CD14-positive monocyte (primary cell): ENCODE results near the gene FOXL2NB. TPM values are rescaled to one million over a fixed set of nuclear protein-coding genes. Genes with fewer than 3 reads are reported as not detected.

Experiments
- DNase-seq, 3 donors: peaks; one replicate each; pipeline ENCODE4 v3.0.0-alpha.2; 2011 to 2022
- H2AFZ ChIP-seq: 2 replicates; pipeline ENCODE4 v1.6.0; 2012; ENCODE audit warnings: mild to moderate bottlenecking, low read depth, low read length, inconsistent platforms; ENCODE audit not compliant: insufficient read depth, poor library complexity, severe bottlenecking
- H3K27ac ChIP-seq, 2 donors: 1 replicate in 1 of 2; 2 replicates in 1 of 2; pipeline ENCODE4 v1.5.1; 2012 to 2013; ENCODE audit warnings: low read length in 2 of 2, control low read depth in 1 of 2, inconsistent platforms in 1 of 2, low read depth in 1 of 2, mild to moderate bottlenecking in 1 of 2
- H3K27me3 ChIP-seq, 2 donors: one replicate each; pipeline versions ENCODE4 v1.6.0 to v1.6.1; 2011 to 2013; ENCODE audit warnings: low read length in 2 of 2; ENCODE audit not compliant: control insufficient read depth in 2 of 2, insufficient read depth in 2 of 2
- H3K36me3 ChIP-seq, 2 donors: replicated peaks in 1 of 2; 1 replicate in 1 of 2; 2 replicates in 1 of 2; pipeline versions ENCODE4 v1.5.1 to v1.6.1; 2012 to 2013; ENCODE audit warnings: low read length in 2 of 2, control low read depth in 1 of 2, inconsistent platforms in 1 of 2, mild to moderate bottlenecking in 1 of 2; ENCODE audit not compliant: insufficient read depth in 2 of 2, control insufficient read depth in 1 of 2
- H3K4me1 ChIP-seq, 2 donors: 1 replicate in 1 of 2; 2 replicates in 1 of 2; pipeline versions ENCODE4 v1.5.1 to v1.6.1; 2012 to 2013; ENCODE audit warnings: low read length in 2 of 2, control low read depth in 1 of 2, inconsistent platforms in 1 of 2, mild to moderate bottlenecking in 1 of 2, moderate library complexity in 1 of 2; ENCODE audit not compliant: insufficient read depth in 2 of 2, control insufficient read depth in 1 of 2
- H3K4me2 ChIP-seq: replicated peaks from 2 replicates; pipeline ENCODE3; 2012; ENCODE audit warnings: low read length, moderate library complexity, mild to moderate bottlenecking; ENCODE audit not compliant: poor library complexity, severe bottlenecking; ENCODE audit errors: extremely low read depth
- H3K4me3 ChIP-seq, 3 experiments: fragments of 200-600 bp in 1 of 3; sonication (generic) in 1 of 3; replicated peaks in 1 of 3; 1 replicate in 2 of 3; 2 replicates in 1 of 3; pipeline ENCODE4 v1.5.1; 2011 to 2013; ENCODE audit warnings: low read length in 3 of 3, mild to moderate bottlenecking in 3 of 3, control low read depth in 2 of 3, low read depth in 2 of 3, inconsistent platforms in 1 of 3, moderate library complexity in 1 of 3
- H3K79me2 ChIP-seq: 2 replicates; pipeline ENCODE4 v1.6.0; 2012; ENCODE audit warnings: mild to moderate bottlenecking, control low read depth, inconsistent platforms, low read length, moderate library complexity; ENCODE audit not compliant: insufficient read depth
- H3K9ac ChIP-seq: 2 replicates; pipeline ENCODE4 v1.6.0; 2017; ENCODE audit warnings: low read length, mild to moderate bottlenecking; ENCODE audit not compliant: insufficient read depth, poor library complexity, severe bottlenecking
- H3K9me3 ChIP-seq, 2 donors: replicated peaks in 1 of 2; 1 replicate in 1 of 2; 2 replicates in 1 of 2; pipeline versions ENCODE4 v1.5.1 to v1.6.1; 2012 to 2013; ENCODE audit warnings: low read length in 2 of 2, control low read depth in 1 of 2; ENCODE audit not compliant: control insufficient read depth in 1 of 2, insufficient read depth in 1 of 2
- H4K20me1 ChIP-seq: 2 replicates; pipeline ENCODE4 v1.6.0; 2012; ENCODE audit warnings: mild to moderate bottlenecking, low read length, control low read depth, moderate library complexity; ENCODE audit not compliant: insufficient read depth
- H3K27ac Mint-ChIP-seq, 7 donors: one replicate each; pipeline ENCODE4 v1.8.0; 2020; ENCODE audit warnings: mild to moderate bottlenecking in 7 of 7, mixed read lengths in 7 of 7, moderate library complexity in 6 of 7, inconsistent platforms in 2 of 7
- H3K27me3 Mint-ChIP-seq, 3 donors: one replicate each; pipeline ENCODE4 v1.8.0; 2021 to 2022; ENCODE audit warnings: low read depth in 3 of 3, mild to moderate bottlenecking in 3 of 3, mixed read lengths in 3 of 3, moderate library complexity in 3 of 3, inconsistent platforms in 1 of 3
- H3K36me3 Mint-ChIP-seq, 2 donors: one replicate each; pipeline ENCODE4 v1.8.0; 2020; ENCODE audit warnings: mixed read lengths in 2 of 2, inconsistent platforms in 1 of 2, mild to moderate bottlenecking in 1 of 2
- H3K4me1 Mint-ChIP-seq: one replicate; pipeline ENCODE4 v1.8.0; 2020; ENCODE audit warnings: mild to moderate bottlenecking, mixed read lengths
- H3K4me3 Mint-ChIP-seq, 2 donors: one replicate each; pipeline ENCODE4 v1.8.0; 2020; ENCODE audit warnings: mild to moderate bottlenecking in 2 of 2, mixed read lengths in 2 of 2, moderate library complexity in 1 of 2
- H3K9me3 Mint-ChIP-seq, 7 donors: one replicate each; pipeline ENCODE4 v1.8.0; 2020 to 2022; ENCODE audit warnings: mixed read lengths in 7 of 7, mild to moderate bottlenecking in 6 of 7, moderate library complexity in 6 of 7, inconsistent platforms in 2 of 7
- CTCF ChIP-seq: fragments of 200-600 bp; IDR thresholded peaks from one replicate; pipeline ENCODE4 v1.8.0; 2022; ENCODE audit warnings: antibody characterized with exemption, mild to moderate bottlenecking
- WGBS: methylation state at CpG from one replicate; pipeline ENCODE4 v1.1.5; 2013; ENCODE audit warnings: missing lambda C conversion rate; ENCODE audit not compliant: insufficient coverage; 5-methylcytosine and 5-hydroxymethylcytosine counted together
- intact Hi-C, 2 donors: fragments of 100-400 bp; cut with micrococcal nuclease; formaldehyde crosslinking; loops; one replicate each; pipeline versions ENCODE4 v1.15.0 to v1.15.1; 2023
- polyA plus RNA-seq, 3 donors: library from polyadenylated mRNA; depleted of rRNA in 1 of 3; unstranded in 2 of 3; stranded (reverse) in 1 of 3; fragments of 300-500 nt in 2 of 3; fragments of >200 nt in 1 of 3; fragmentation: Illumina TruSeq in 2 of 3; gene quantifications; 1 replicate in 2 of 3; 2 replicates in 1 of 3; pipeline ENCODE4 v1.2.3, GENCODE V29; 2012 to 2021

Gene FOXL2NB
- polyA plus RNA-seq, 3 donors, result not detected

- H3K27ac Mint-ChIP-seq, result no peak overlapping the region
- no peak for DNase-seq
- Histone ChIP-seq H3K36me3 (no peaks in the 10 kb centered on the region), H4K20me1 (no peaks in the 10 kb centered on the region), H3K27ac (no peak overlapping the region), H3K9ac (no peak overlapping the region), H3K4me1 (peaks cover 48 to 57% of the 10 kb centered on the region in 2 donors), H3K4me2 (no peak overlapping the region), H2AFZ (no peak overlapping the region), H3K27me3 (peaks cover 90 to 94% of the 10 kb centered on the region in 2 donors), H3K79me2 (no peaks in the 10 kb centered on the region), H3K4me3 (no peak overlapping the region), H3K9me3 (peaks cover 5 to 52% of the 10 kb centered on the region in 2 donors)
- intact Hi-C loops, result loop anchor here in 1 of 2 donors (5.0 kb wide), 1 partner anchor 384 kb away; no protein-coding TSS in a partner anchor
- peaks cover 91 to 99% (median 94%) of the 10 kb centered on the region in 3 donors for H3K27me3 Mint-ChIP-seq
- peaks cover 0 to 52% (median 28%) of the 10 kb centered on the region in 7 donors for H3K9me3 Mint-ChIP-seq
- peak overlapping the region in 1 of 2 donors; percentile 97 for H3K4me3 Mint-ChIP-seq
- TF ChIP-seq CTCF, result no peak
- 17% methylated on average over 10 of the region's 25 CpGs for WGBS
- peaks cover 15 to 23% of the 10 kb centered on the region in 2 donors for H3K36me3 Mint-ChIP-seq
- peaks cover 52% of the 10 kb centered on the region for H3K4me1 Mint-ChIP-seq
Observed at GRCh38 chr3:138942861-138943623, 4.0 kb upstream of the FOXL2NB start.

GRCh38 chr3:138943724-138944653 is 3.0 kb upstream of the FOXL2NB start:
- Mint-ChIP-seq H3K27ac (peak overlapping the region in 1 of 7 donors; percentile 46), H3K9me3 (peaks cover 0 to 44% (median 29%) of the 10 kb centered on the region in 7 donors), H3K27me3 (peaks cover 91 to 99% (median 94%) of the 10 kb centered on the region in 3 donors), H3K4me1 (peaks cover 45% of the 10 kb centered on the region), H3K4me3 (peak overlapping the region; percentile 67 to 97), H3K36me3 (peaks cover 9 to 23% of the 10 kb centered on the region in 2 donors)
- peak in 1 of 3 donors; percentile 24 for DNase-seq
- Histone ChIP-seq H4K20me1 (no peaks in the 10 kb centered on the region), H3K27ac (no peak overlapping the region), H3K79me2 (no peaks in the 10 kb centered on the region), H3K27me3 (peaks cover 90 to 94% of the 10 kb centered on the region in 2 donors), H3K4me1 (peaks cover 39 to 47% of the 10 kb centered on the region in 2 donors), H3K36me3 (no peaks in the 10 kb centered on the region), H3K9ac (no peak overlapping the region), H3K4me2 (peak overlapping the region; percentile 76), H2AFZ (no peak overlapping the region), H3K4me3 (peak overlapping the region in 1 of 3 experiments; percentile 62), H3K9me3 (peaks cover 5 to 52% of the 10 kb centered on the region in 2 donors)
- WGBS, result 4% methylated on average over 15 of the region's 30 CpGs
- TF ChIP-seq CTCF, result no peak
- intact Hi-C loops, result loop anchor here in 1 of 2 donors (5.0 kb wide), 1 partner anchor 383 kb away; no protein-coding TSS in a partner anchor
